ENCODE results near the gene HINFP.

DNA sequence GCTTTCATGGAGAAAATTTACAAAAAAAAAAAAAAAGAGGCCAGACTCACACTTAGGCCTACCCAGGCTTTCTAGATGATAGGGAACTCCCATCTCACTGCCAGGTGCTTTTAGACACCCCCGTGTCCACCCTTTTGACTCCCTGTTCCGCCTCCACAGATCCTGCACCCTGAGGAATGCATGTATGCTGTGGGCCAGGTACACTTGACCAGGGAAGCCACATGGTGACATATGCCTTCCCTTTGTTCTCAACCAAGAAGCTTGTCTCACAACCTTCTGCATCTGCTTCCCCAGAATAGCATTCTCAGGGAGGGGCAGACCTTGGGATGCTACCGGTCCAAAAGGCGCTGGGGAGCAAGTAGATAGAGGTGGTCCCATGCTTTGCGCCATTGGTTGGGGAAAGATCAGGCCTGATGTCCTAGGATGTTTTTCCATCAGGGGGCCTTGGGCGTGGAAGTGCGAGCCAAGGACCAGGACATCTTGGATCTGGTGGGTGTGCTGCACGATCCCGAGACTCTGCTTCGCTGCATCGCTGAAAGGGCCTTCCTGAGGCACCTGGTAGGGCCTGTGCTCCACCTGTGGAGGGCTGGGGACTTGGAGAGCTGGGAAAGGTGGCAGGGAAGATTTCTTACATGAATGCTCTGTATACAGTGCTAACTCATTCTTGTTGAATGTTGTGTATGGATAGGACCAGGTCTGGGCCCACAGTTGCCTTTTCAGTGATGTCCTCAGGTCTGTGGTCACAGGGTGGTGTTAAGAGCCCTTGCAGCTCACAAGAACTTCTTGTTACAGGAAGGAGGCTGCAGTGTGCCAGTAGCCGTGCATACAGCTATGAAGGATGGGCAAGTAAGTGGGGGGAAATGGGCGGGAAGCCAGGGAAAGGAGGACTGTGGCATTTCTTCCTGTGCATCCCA, 29.2 kb upstream of the HINFP start:
- TF ChIP-seq OSR1 (CRISPR knock-in tag; IDR thresholded peaks at IDR 0.05) = no peak
- TF ChIP-seq, protein P1, sequence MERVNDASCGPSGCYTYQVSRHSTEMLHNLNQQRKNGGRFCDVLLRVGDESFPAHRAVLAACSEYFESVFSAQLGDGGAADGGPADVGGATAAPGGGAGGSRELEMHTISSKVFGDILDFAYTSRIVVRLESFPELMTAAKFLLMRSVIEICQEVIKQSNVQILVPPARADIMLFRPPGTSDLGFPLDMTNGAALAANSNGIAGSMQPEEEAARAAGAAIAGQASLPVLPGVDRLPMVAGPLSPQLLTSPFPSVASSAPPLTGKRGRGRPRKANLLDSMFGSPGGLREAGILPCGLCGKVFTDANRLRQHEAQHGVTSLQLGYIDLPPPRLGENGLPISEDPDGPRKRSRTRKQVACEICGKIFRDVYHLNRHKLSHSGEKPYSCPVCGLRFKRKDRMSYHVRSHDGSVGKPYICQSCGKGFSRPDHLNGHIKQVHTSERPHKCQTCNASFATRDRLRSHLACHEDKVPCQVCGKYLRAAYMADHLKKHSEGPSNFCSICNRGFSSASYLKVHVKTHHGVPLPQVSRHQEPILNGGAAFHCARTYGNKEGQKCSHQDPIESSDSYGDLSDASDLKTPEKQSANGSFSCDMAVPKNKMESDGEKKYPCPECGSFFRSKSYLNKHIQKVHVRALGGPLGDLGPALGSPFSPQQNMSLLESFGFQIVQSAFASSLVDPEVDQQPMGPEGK (CRISPR knock-in tag; IDR thresholded peaks at IDR 0.05; ENCODE audit: borderline replicate concordance) = no peak
- TF ChIP-seq ZFP3 (CRISPR knock-in tag; IDR thresholded peaks at IDR 0.05) = no peak
- no peak for TF ChIP-seq ZFP30 (CRISPR knock-in tag; IDR thresholded peaks at IDR 0.05)
- no peak for TF ChIP-seq ARNTL (CRISPR knock-in tag; IDR thresholded peaks at IDR 0.05; ENCODE audit: borderline replicate concordance, low read depth)
- TF ChIP-seq, protein P2, sequence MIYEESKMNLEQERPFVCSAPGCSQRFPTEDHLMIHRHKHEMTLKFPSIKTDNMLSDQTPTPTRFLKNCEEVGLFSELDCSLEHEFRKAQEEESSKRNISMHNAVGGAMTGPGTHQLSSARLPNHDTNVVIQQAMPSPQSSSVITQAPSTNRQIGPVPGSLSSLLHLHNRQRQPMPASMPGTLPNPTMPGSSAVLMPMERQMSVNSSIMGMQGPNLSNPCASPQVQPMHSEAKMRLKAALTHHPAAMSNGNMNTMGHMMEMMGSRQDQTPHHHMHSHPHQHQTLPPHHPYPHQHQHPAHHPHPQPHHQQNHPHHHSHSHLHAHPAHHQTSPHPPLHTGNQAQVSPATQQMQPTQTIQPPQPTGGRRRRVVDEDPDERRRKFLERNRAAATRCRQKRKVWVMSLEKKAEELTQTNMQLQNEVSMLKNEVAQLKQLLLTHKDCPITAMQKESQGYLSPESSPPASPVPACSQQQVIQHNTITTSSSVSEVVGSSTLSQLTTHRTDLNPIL (CRISPR knock-in tag; IDR thresholded peaks at IDR 0.05; ENCODE audit: low read depth) = no peak
